Ishikawa (cell line): ENCODE results near the gene CA12.

ENCODE experiments used
- CEBPB ChIP-seq: IDR thresholded peaks from 2 replicates; pipeline ENCODE4 v1.6.1; 2012
- CREB1 ChIP-seq: IDR thresholded peaks from 2 replicates; pipeline ENCODE4 v1.6.1; 2012; ENCODE audit warnings: low read depth
- EGR1 ChIP-seq: IDR thresholded peaks from 2 replicates; pipeline ENCODE4 v1.6.1; 2012
- EP300 ChIP-seq: IDR thresholded peaks from 2 replicates; pipeline ENCODE4 v1.6.1; 2012; ENCODE audit warnings: borderline replicate concordance
- FOXM1 ChIP-seq: IDR thresholded peaks from 2 replicates; pipeline ENCODE4 v1.6.1; 2012; ENCODE audit warnings: low read depth, borderline replicate concordance
- NFIC ChIP-seq: IDR thresholded peaks from 2 replicates; pipeline ENCODE4 v1.6.1; 2012
- RAD21 ChIP-seq: IDR thresholded peaks from 2 replicates; pipeline ENCODE4 v1.6.1; 2012; ENCODE audit warnings: low read depth
- TAF1 ChIP-seq: IDR thresholded peaks from 2 replicates; pipeline ENCODE4 v1.6.1; 2012; ENCODE audit warnings: low read depth, mild to moderate bottlenecking
- TCF12 ChIP-seq: IDR thresholded peaks from 2 replicates; pipeline ENCODE4 v1.6.1; 2012; ENCODE audit warnings: low read depth
- TEAD4 ChIP-seq: IDR thresholded peaks from 2 replicates; pipeline ENCODE4 v1.6.1; 2012
- USF1 ChIP-seq: IDR thresholded peaks from 2 replicates; pipeline ENCODE4 v1.6.1; 2012
- YY1 ChIP-seq: IDR thresholded peaks from 2 replicates; pipeline ENCODE4 v1.6.1; 2012; ENCODE audit warnings: low read depth
- ZBTB7A ChIP-seq: IDR thresholded peaks from 2 replicates; pipeline ENCODE4 v1.6.1; 2012; ENCODE audit warnings: low read depth
- TF ChIP-seq, protein P1 (sequence below): IDR thresholded peaks from 2 replicates; pipeline ENCODE4 v1.6.1; 2012
- TF ChIP-seq, protein P2 (sequence below): IDR thresholded peaks from 2 replicates; pipeline ENCODE4 v1.6.1; 2012; ENCODE audit warnings: low read depth, mild to moderate bottlenecking

The CA12 gene

DNA sequence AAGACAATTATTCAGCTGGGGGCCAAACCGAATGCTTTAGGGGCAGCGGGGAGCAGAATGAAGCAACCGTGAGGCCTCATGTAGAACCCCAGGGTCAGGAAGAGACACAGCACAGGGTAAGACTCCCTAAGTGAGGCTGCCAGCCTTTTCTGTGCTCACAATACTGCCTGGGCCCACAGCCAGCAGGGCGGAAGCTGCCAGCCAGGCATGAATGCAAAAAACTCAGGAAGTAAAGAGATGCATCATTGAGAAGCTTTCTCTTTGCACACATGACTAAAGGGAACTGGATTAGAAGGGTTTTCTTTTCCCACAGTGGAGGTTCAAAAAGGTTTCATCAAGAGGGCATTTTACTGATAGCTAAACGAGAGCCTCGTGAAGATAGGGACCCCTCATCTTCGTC is 33.3 kb downstream of the CA12 start:
- TF ChIP-seq USF1 (peak; percentile 30; the same call in 1 of the 2 replicates), NFIC (peak; percentile 84), TEAD4 (peak; percentile 31; the same call in 1 of the 2 replicates), TCF12 (0 out of 2 replicates have a peak, but pooled peaks have one; percentile 22), ZBTB7A (no peak)

- TF ChIP-seq RAD21 (no peak), EP300 (no peak), TCF12 (no peak), NFIC (no peak), EGR1 (no peak), CREB1 (no peak), ZBTB7A (no peak), YY1 (no peak), USF1 (no peak), FOXM1 (no peak)
- TF ChIP-seq, protein P1, sequence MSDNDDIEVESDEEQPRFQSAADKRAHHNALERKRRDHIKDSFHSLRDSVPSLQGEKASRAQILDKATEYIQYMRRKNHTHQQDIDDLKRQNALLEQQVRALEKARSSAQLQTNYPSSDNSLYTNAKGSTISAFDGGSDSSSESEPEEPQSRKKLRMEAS, result no peak
- TF ChIP-seq, protein P2, sequence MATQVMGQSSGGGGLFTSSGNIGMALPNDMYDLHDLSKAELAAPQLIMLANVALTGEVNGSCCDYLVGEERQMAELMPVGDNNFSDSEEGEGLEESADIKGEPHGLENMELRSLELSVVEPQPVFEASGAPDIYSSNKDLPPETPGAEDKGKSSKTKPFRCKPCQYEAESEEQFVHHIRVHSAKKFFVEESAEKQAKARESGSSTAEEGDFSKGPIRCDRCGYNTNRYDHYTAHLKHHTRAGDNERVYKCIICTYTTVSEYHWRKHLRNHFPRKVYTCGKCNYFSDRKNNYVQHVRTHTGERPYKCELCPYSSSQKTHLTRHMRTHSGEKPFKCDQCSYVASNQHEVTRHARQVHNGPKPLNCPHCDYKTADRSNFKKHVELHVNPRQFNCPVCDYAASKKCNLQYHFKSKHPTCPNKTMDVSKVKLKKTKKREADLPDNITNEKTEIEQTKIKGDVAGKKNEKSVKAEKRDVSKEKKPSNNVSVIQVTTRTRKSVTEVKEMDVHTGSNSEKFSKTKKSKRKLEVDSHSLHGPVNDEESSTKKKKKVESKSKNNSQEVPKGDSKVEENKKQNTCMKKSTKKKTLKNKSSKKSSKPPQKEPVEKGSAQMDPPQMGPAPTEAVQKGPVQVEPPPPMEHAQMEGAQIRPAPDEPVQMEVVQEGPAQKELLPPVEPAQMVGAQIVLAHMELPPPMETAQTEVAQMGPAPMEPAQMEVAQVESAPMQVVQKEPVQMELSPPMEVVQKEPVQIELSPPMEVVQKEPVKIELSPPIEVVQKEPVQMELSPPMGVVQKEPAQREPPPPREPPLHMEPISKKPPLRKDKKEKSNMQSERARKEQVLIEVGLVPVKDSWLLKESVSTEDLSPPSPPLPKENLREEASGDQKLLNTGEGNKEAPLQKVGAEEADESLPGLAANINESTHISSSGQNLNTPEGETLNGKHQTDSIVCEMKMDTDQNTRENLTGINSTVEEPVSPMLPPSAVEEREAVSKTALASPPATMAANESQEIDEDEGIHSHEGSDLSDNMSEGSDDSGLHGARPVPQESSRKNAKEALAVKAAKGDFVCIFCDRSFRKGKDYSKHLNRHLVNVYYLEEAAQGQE, result no peak
These were observed 34.4 kb downstream of the CA12 start for GRCh38 chr15:63347074-63347857.

DNA sequence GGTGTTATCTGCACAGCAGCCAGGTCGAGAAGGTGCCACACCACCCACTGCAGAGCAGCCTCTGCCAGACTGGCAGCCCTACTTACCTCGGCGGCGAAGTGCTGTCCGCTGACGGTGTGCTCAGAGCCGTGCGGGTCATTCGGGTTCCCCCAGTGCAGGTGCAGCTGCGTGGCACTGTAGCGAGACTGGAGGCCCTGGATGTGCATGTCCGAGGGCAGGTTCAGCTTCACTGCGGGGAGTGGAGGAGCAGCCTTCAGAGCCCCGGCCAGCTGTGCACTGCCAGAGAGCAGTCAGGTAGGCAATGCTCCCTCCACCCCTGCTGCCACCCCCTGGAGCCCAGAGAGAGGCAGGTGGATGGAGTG is 36.3 kb downstream of the CA12 start:
- TF ChIP-seq USF1 (no peak), YY1 (no peak), CREB1 (no peak), EP300 (no peak), NFIC (no peak), RAD21 (no peak), EGR1 (no peak), ZBTB7A (no peak), TEAD4 (no peak), FOXM1 (no peak), CEBPB (no peak), TAF1 (no peak)
- TF ChIP-seq, protein P2, result no peak
- TF ChIP-seq, protein P1, result no peak

DNA sequence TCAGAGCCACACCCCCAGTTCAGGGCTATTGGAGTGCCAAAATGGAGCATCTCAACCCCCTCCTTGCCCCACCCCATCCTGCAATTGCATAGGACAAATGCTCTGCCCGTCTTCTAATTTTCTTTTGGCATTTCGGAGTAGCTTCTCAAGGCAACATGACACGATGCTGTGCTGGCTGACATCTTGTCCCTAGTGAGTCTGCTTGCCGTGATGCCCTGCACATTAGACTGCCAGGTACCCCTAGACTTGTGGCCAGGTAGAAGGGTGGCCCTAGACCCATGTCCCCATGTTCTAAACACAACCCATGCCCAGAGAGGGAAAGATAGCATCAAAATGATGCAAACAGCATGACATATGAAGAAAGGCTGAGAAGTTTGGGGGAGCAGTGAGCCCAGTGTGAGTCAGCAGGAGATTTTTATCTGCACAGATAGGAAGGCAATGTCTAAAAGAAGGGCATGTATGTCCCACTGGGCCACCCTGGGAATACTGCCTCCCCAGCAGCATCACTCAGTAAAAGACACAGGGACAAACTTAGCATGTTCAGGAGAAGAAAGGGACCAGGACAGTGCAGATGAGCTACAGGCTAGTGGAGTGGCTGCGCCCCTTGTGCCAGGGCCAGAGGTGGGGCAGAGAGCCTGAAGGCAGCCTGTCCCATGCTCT is 36.8 kb downstream of the CA12 start:
- TF ChIP-seq TEAD4 (no peak), TCF12 (no peak), FOXM1 (no peak), EGR1 (no peak), NFIC (no peak), RAD21 (no peak), TAF1 (no peak), CREB1 (no peak), CEBPB (no peak)
- TF ChIP-seq, protein P2, result no peak
